Suprapubic skin (tissue), 4 donors: ENCODE results near the gene KCNAB2. TPM values are rescaled to one million over a fixed set of nuclear protein-coding genes. Genes with fewer than 3 reads are reported as not detected.

Source experiments
- DNase-seq, 2 donors: peaks; one replicate each; pipeline ENCODE4 v3.0.0-alpha.2; 2019; ENCODE audit warnings: low spot score in 2 of 2
- H3K27ac ChIP-seq: fragments of 200-600 bp; sonication (generic); one replicate; pipeline ENCODE4 v1.5.1; 2019
- H3K27me3 ChIP-seq: fragments of 200-600 bp; sonication (generic); one replicate; pipeline ENCODE4 v1.5.1; 2019
- H3K36me3 ChIP-seq: fragments of 200-600 bp; sonication (generic); one replicate; pipeline ENCODE4 v1.5.1; 2019
- H3K4me1 ChIP-seq: fragments of 200-600 bp; sonication (generic); one replicate; pipeline ENCODE4 v1.5.1; 2019
- H3K4me3 ChIP-seq: fragments of 200-600 bp; sonication (generic); one replicate; pipeline ENCODE4 v1.5.1; 2019; ENCODE audit warnings: mild to moderate bottlenecking
- H3K9me3 ChIP-seq: fragments of 200-600 bp; sonication (generic); one replicate; pipeline ENCODE4 v1.5.1; 2019
- EP300 ChIP-seq: sonication (generic); formaldehyde crosslinking; IDR thresholded peaks from one replicate; pipeline ENCODE4 v1.6.1; 2017; ENCODE audit warnings: antibody characterized with exemption
- POLR2A ChIP-seq, 2 donors: fragments of 450-650 bp; IDR thresholded peaks; one replicate each; pipeline ENCODE4 v1.6.1; 2017; ENCODE audit warnings: antibody characterized with exemption in 2 of 2, mild to moderate bottlenecking in 2 of 2, moderate library complexity in 2 of 2
- POLR2AphosphoS5 ChIP-seq, 3 donors: sonication (generic); formaldehyde crosslinking; IDR thresholded peaks; one replicate each; pipeline ENCODE4 v1.6.1; 2017; ENCODE audit warnings: antibody characterized with exemption in 3 of 3
- WGBS: methylation state at CpG from one replicate; pipeline ENCODE4 v1.1.5; 2018; 5-methylcytosine and 5-hydroxymethylcytosine counted together
- total RNA-seq, 4 donors: library from RNA; depleted of rRNA; stranded (reverse); fragments of >200 nt; gene quantifications; one replicate each; pipeline ENCODE4 v1.1.0, GENCODE V29; 2016
- TF ChIP-seq, protein P1 (sequence below), 2 donors: fragments of 200-600 bp in 1 of 2; fragments of 450-650 bp in 1 of 2; sonication (generic) in 1 of 2; IDR thresholded peaks; one replicate each; pipeline ENCODE4 v1.5.1; 2016 to 2019; ENCODE audit warnings: antibody characterized with exemption in 2 of 2, mild to moderate bottlenecking in 1 of 2, moderate library complexity in 1 of 2

Gene KCNAB2
- total RNA-seq, 4 donors from 2014 or later: 13.3 to 17.5 (median 16.2) TPM

DNA sequence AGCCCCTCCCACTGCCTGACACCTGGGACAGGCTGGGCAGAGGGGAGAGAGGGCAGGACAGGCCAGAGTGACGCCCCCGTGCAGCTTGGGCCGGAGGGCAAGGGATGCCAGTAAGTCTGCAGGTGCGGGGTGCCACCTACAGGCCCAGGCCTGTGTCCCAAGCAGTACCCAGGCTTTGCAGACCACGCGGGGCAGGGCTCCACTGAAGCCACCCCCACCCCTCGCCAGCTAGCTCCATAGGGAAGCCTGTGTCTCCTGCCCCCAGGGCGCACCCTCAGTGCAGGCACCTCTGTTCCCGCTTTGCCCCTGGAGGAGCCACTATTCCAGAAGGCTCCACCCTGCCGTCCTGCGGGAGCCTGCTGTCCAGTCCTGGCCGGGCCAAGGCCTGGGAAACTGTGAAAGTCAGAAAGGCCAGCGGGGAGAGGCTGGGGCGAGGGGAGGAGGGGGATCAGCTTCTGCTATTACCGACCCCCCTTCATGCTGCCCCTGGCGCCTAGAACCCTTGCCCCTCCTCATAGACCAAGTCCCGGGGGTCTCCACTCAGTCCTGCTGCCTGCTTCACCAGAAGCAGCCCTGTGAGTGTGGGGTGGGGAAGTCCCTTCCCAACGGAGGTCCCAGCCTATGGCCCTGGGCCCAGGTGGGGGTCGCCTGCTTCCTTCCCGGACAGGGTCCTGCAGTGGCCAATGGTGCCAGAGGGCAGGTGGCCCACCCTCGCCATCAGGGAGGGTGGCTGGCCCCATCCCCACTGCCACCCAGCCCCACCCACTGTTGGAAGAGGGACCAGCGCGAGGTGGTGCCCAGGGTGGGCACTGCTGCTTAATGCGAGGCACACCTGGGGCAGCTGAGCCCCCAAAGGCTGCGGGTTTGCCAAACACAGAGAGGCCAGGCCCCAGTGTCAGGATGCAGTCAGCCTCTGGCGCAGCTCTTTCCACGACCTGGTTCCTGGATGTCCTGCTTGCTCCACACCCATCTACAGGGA is 54.4 kb downstream of the KCNAB2 start:
- Histone ChIP-seq H3K9me3 (no peaks in the 10 kb centered on the region), H3K36me3 (no peaks in the 10 kb centered on the region), H3K4me1 (no peaks in the 10 kb centered on the region), H3K4me3 (no peak overlapping the region), H3K27ac (no peak overlapping the region), H3K27me3 (peaks cover 31% of the 10 kb centered on the region)
- 70% methylated on average over 11 of the region's 27 CpGs for WGBS
- no peak for TF ChIP-seq POLR2A (IDR thresholded peaks at IDR 0.05)
- no peak for DNase-seq

DNA sequence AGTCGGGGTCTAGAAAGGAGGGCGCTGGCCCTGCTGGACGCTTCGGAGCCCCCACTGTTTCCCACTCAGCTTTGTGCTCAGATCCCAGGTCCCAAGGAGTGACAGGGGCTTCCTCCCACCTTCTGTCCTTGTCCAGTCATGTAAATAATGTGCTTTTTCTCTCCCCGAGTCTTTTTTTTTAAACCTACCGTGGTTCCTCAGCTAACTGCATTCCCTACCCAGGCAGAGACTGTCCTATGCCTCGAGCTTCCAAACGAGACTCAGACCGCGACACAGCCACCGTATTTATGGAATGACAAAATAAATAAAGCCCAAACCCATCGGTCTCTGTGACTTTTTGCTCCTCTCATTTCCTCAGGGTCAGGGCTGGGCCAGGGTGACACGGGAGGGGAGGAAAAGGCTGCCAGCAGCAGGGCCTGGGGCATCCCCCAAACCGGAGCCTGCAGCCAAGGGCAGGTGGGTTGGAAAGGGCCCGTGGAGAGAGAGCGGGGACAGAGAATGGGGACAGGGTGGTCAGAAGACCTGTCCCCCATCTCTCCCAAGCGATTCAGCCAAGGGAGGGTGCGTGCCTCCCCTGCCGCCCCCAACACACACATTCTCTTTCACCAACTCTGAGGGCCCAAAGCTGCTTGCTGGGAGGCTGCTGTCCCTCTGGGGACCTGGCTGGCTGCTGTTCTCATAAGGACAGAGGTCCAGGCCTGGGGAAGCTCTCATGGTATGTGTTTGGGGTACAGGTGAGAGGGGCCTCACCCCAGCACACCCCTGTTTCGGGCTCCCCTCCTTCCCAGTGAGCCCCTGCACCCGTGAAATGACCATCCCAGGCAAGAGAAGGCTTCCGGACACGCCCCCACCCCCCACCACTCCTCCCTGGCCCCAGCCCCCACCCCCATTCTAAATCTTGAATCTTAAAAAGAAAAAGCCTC is 55.4 kb downstream of the KCNAB2 start:
- 53% methylated on average over 20 of the region's 23 CpGs for WGBS
- Histone ChIP-seq H3K27ac (no peak overlapping the region), H3K36me3 (no peaks in the 10 kb centered on the region), H3K27me3 (peaks cover 39% of the 10 kb centered on the region), H3K9me3 (no peaks in the 10 kb centered on the region), H3K4me3 (no peak overlapping the region), H3K4me1 (no peaks in the 10 kb centered on the region)
- DNase-seq: no peak
- TF ChIP-seq POLR2A (IDR thresholded peaks at IDR 0.05): no peak
- no peak for TF ChIP-seq EP300
- TF ChIP-seq, protein P1, sequence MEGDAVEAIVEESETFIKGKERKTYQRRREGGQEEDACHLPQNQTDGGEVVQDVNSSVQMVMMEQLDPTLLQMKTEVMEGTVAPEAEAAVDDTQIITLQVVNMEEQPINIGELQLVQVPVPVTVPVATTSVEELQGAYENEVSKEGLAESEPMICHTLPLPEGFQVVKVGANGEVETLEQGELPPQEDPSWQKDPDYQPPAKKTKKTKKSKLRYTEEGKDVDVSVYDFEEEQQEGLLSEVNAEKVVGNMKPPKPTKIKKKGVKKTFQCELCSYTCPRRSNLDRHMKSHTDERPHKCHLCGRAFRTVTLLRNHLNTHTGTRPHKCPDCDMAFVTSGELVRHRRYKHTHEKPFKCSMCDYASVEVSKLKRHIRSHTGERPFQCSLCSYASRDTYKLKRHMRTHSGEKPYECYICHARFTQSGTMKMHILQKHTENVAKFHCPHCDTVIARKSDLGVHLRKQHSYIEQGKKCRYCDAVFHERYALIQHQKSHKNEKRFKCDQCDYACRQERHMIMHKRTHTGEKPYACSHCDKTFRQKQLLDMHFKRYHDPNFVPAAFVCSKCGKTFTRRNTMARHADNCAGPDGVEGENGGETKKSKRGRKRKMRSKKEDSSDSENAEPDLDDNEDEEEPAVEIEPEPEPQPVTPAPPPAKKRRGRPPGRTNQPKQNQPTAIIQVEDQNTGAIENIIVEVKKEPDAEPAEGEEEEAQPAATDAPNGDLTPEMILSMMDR (IDR thresholded peaks at IDR 0.05): no peak
- TF ChIP-seq POLR2AphosphoS5 (IDR thresholded peaks at IDR 0.05): no peak

DNA sequence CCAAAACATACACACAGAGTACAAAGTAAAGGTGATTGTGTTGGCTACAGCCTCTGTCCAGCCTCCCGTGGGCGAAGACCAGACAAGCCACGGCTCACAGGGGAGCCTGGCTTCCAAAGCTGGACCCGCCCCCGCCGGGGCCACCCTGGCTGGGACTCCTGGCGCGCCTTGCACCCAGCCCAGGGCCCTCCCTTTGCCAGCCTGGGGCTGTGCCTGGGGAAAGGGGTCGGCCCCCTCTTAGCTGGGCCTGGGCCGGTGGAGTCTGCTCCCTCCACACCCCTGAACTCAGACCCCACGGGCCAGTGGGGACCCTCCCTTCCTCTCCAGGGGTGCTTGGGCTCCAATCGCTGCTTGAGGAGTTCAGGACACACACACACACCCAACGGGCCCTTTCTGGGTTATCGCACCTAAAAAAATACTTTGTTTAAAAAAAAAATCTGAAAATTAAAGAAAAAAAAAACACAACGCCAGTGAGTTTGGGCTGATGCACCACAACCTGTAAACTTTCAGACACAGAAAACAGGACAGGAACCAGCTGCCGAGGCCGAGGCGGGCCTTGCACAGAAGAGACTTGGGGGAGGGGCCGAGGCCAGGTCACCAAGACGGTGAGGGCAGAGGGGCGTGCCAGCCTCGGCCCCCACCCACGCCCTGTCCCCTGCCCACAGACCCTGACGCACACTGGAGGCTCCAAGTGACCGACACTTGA is 56.3 kb downstream of the KCNAB2 start:
- H3K27ac ChIP-seq: no peak overlapping the region
- no peaks in the 10 kb centered on the region for H3K9me3 ChIP-seq
- H3K27me3 ChIP-seq: peaks cover 43% of the 10 kb centered on the region
- 45% methylated on average over 25 of the region's 25 CpGs for WGBS
- TF ChIP-seq EP300 (no peak), POLR2A (IDR thresholded peaks at IDR 0.05) (no peak), POLR2AphosphoS5 (IDR thresholded peaks at IDR 0.05) (no peak)
- TF ChIP-seq, protein P1 (IDR thresholded peaks at IDR 0.05): no peak
- H3K4me3 ChIP-seq: no peak overlapping the region
- H3K36me3 ChIP-seq: no peaks in the 10 kb centered on the region
- H3K4me1 ChIP-seq: no peaks in the 10 kb centered on the region
- no peak for DNase-seq

DNA sequence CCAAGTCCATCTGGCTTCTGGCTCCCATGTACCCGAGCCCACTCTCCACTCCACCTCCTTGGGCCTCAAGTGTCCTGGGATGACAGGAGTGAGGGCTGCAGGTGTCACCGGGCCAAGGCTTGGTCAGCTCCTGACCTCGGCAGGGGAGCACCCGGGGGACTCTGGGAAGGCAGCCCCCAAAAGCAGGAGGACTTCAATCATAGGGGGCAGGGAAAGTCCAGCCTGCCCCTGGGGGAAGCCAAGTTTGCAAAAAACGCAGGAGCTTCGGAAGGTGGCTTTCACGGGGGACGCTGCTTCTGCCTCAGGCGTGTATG is 56.8 kb downstream of the KCNAB2 start:
- no peak for TF ChIP-seq POLR2AphosphoS5 (IDR thresholded peaks at IDR 0.05)
- TF ChIP-seq POLR2A (IDR thresholded peaks at IDR 0.05): no peak
- TF ChIP-seq, protein P1 (IDR thresholded peaks at IDR 0.05): no peak
- no peak for TF ChIP-seq EP300
- Histone ChIP-seq H3K36me3 (no peaks in the 10 kb centered on the region), H3K27me3 (peaks cover 43% of the 10 kb centered on the region), H3K4me1 (no peaks in the 10 kb centered on the region), H3K27ac (no peak overlapping the region), H3K9me3 (no peaks in the 10 kb centered on the region), H3K4me3 (no peak overlapping the region)
- DNase-seq: no peak
- 67% methylated on average over 6 of the region's 9 CpGs for whole genome bisulfite sequencing

DNA sequence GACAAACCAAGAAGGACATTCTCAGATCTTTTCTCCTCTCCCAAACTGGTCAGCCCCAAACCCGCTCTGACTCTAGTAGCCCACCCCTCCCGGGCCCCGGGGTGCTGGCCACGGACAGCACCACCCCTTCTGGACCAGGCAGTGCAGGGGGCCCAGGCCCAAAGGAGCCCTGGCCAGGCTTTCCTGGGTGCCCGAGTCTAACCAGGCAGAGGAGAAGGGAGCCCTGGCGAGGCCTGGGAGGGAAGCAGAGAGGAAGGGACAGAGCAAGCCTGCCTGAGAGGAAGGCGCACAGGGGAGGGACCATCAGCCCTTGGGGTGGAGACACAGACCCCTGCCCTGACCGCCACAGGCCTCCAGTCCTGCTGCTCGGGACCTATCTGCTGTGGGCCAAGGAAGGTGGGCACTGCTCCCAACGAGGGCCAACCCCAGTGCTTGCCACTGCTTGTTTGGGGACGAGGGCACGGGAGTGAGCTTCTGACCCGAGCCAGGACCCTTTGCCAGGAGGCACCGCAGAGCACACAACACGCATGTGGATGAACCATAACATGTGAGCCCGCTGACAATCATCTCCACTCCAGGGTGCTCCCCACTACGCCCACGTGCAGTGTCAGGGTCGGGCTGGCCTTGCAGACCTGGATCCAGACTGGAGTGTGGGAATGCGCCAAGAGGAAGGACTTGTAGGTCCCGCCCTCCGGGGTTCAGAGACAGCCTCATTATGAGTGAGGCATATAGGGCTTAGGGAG is 57.6 kb downstream of the KCNAB2 start:
- H3K4me3 ChIP-seq: no peak overlapping the region
- peaks cover 44% of the 10 kb centered on the region for H3K27me3 ChIP-seq
- no peaks in the 10 kb centered on the region for H3K9me3 ChIP-seq
- 73% methylated on average over 10 of the region's 22 CpGs for WGBS
- no peaks in the 10 kb centered on the region for H3K36me3 ChIP-seq
- DNase-seq: no peak
- TF ChIP-seq, protein P1 (IDR thresholded peaks at IDR 0.05): no peak
- no peak for TF ChIP-seq EP300
- no peak for TF ChIP-seq POLR2A (IDR thresholded peaks at IDR 0.05)
- TF ChIP-seq POLR2AphosphoS5 (IDR thresholded peaks at IDR 0.05): no peak
- H3K4me1 ChIP-seq: no peaks in the 10 kb centered on the region
- no peak overlapping the region for H3K27ac ChIP-seq
